ENCODE results near the gene DGKE. TPM values are rescaled to one million over a fixed set of nuclear protein-coding genes. Genes with fewer than 3 reads are reported as not detected.
A peak's percentile ranks its signal among the peaks of the same experiment; 100 is the strongest.

Gene DGKE
- total and polyA plus RNA-seq, 2 of the 13 experiments (the other 11 are each of a cell fraction or from before 2014, with no cell fraction given), result 3.2 to 5.3 TPM

DNA sequence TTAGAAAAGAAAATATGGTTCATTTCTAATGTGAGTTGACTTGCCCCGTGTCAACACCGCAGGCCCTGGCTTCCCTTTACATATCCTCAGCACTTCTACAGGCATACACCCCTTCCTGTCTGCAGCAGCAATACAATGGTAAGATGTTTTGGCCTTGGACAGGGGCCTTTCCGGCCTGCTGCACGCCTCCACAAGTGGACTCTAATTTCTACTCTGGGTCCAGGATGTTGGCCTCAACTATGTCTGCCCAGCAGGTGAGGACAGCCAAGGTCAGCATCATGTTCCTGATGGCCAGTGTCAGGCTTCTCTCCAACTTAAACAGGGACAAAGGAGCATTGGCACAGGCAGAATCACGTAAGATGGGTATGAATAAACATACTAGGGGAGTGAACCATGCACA, 11.2 kb upstream of the DGKE start:
- intact Hi-C loops (cut with micrococcal nuclease; ENCODE audit: unreplicated experiment), result no loop called here
- DNase-seq (ENCODE audit: low spot score) (no peak), FAIRE-seq (no peak), ATAC-seq (peak; percentile 41)
- BruUV-seq (replicated peaks), result no TSS peak
- Histone ChIP-seq H3K4me2 (ENCODE audit: low read depth, low read length) (no peak overlapping the region), H3K27me3 (ENCODE audit: control insufficient read depth in 1 of 2, insufficient read depth in 2 of 2, low read length in 2 of 2) (peaks cover 0 to 6% of the 10 kb centered on the region in 2 experiments; a peak in 2 of 5 replicates), H3K9ac (ENCODE audit: insufficient read depth, low read depth, low read length) (no peak overlapping the region), H3K27ac (ENCODE audit: extremely low read length, insufficient read depth, low read length) (no peak overlapping the region), H3K79me2 (ENCODE audit: insufficient read depth, low read length) (no peaks in the 10 kb centered on the region), H3K9me3 (ENCODE audit: low read length) (no peaks in the 10 kb centered on the region), H4K20me1 (ENCODE audit: insufficient read depth, low read length) (no peaks in the 10 kb centered on the region), H3K4me1 (ENCODE audit: insufficient read depth, low read length) (peaks cover 31% of the 10 kb centered on the region), H3K4me3 (replicated peaks in 1 of 3; ENCODE audit: insufficient read depth in 1 of 3, low read depth in 2 of 3, low read length in 3 of 3) (no peak overlapping the region), H3K36me3 (replicated peaks in 1 of 2; ENCODE audit: control insufficient read depth in 1 of 2, insufficient read depth in 2 of 2, low read length in 2 of 2) (no peaks in the 10 kb centered on the region), H2AFZ (ENCODE audit: low read length) (no peak overlapping the region)
- ChIA-PET CTCF (ENCODE audit: low intra/inter-chr PET ratio, low total read pairs) (no interaction called here), POLR2A (no interaction called here)
- in situ Hi-C loops (cut with HindIII; ENCODE audit: extremely low pct_ligation_motif_present, low pct_unique_long_range_greater_than_20kb), result no loop called here
- 30% methylated on average over 5 of the region's 5 CpGs for WGBS (ENCODE audit: low lambda C conversion rate)
- TF ChIP-seq, protein P1, sequence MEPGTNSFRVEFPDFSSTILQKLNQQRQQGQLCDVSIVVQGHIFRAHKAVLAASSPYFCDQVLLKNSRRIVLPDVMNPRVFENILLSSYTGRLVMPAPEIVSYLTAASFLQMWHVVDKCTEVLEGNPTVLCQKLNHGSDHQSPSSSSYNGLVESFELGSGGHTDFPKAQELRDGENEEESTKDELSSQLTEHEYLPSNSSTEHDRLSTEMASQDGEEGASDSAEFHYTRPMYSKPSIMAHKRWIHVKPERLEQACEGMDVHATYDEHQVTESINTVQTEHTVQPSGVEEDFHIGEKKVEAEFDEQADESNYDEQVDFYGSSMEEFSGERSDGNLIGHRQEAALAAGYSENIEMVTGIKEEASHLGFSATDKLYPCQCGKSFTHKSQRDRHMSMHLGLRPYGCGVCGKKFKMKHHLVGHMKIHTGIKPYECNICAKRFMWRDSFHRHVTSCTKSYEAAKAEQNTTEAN (CRISPR knock-in tag; conservative IDR thresholded peaks at IDR 0.05), result no peak
- TF ChIP-seq ZNF350 (CRISPR knock-in tag; IDR thresholded peaks at IDR 0.05; ENCODE audit: borderline replicate concordance, low read depth), result 0 out of 2 replicates have a peak, but pooled peaks have one; percentile 26
- TF ChIP-seq ZFY (CRISPR knock-in tag; IDR thresholded peaks at IDR 0.05), result peak; percentile 46; the same call in 1 of the 2 replicates
- TF ChIP-seq, protein P2, sequence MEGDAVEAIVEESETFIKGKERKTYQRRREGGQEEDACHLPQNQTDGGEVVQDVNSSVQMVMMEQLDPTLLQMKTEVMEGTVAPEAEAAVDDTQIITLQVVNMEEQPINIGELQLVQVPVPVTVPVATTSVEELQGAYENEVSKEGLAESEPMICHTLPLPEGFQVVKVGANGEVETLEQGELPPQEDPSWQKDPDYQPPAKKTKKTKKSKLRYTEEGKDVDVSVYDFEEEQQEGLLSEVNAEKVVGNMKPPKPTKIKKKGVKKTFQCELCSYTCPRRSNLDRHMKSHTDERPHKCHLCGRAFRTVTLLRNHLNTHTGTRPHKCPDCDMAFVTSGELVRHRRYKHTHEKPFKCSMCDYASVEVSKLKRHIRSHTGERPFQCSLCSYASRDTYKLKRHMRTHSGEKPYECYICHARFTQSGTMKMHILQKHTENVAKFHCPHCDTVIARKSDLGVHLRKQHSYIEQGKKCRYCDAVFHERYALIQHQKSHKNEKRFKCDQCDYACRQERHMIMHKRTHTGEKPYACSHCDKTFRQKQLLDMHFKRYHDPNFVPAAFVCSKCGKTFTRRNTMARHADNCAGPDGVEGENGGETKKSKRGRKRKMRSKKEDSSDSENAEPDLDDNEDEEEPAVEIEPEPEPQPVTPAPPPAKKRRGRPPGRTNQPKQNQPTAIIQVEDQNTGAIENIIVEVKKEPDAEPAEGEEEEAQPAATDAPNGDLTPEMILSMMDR (CRISPR knock-in tag; IDR thresholded peaks at IDR 0.05), result no peak
- TF ChIP-seq ZNF768 (CRISPR knock-in tag; IDR thresholded peaks at IDR 0.05), result no peak
- TF ChIP-seq HES4 (CRISPR knock-in tag; IDR thresholded peaks at IDR 0.05; ENCODE audit: borderline replicate concordance), result no peak
- 0 out of 2 replicates have a peak, but pooled peaks have one; percentile 19 for TF ChIP-seq MIER2 (CRISPR knock-in tag; IDR thresholded peaks at IDR 0.05)
- TF ChIP-seq, protein P3, sequence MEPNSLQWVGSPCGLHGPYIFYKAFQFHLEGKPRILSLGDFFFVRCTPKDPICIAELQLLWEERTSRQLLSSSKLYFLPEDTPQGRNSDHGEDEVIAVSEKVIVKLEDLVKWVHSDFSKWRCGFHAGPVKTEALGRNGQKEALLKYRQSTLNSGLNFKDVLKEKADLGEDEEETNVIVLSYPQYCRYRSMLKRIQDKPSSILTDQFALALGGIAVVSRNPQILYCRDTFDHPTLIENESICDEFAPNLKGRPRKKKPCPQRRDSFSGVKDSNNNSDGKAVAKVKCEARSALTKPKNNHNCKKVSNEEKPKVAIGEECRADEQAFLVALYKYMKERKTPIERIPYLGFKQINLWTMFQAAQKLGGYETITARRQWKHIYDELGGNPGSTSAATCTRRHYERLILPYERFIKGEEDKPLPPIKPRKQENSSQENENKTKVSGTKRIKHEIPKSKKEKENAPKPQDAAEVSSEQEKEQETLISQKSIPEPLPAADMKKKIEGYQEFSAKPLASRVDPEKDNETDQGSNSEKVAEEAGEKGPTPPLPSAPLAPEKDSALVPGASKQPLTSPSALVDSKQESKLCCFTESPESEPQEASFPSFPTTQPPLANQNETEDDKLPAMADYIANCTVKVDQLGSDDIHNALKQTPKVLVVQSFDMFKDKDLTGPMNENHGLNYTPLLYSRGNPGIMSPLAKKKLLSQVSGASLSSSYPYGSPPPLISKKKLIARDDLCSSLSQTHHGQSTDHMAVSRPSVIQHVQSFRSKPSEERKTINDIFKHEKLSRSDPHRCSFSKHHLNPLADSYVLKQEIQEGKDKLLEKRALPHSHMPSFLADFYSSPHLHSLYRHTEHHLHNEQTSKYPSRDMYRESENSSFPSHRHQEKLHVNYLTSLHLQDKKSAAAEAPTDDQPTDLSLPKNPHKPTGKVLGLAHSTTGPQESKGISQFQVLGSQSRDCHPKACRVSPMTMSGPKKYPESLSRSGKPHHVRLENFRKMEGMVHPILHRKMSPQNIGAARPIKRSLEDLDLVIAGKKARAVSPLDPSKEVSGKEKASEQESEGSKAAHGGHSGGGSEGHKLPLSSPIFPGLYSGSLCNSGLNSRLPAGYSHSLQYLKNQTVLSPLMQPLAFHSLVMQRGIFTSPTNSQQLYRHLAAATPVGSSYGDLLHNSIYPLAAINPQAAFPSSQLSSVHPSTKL (CRISPR knock-in tag; IDR thresholded peaks at IDR 0.05), result peak; percentile 48; the same call in 1 of the 2 replicates
- TF ChIP-seq, protein P4, sequence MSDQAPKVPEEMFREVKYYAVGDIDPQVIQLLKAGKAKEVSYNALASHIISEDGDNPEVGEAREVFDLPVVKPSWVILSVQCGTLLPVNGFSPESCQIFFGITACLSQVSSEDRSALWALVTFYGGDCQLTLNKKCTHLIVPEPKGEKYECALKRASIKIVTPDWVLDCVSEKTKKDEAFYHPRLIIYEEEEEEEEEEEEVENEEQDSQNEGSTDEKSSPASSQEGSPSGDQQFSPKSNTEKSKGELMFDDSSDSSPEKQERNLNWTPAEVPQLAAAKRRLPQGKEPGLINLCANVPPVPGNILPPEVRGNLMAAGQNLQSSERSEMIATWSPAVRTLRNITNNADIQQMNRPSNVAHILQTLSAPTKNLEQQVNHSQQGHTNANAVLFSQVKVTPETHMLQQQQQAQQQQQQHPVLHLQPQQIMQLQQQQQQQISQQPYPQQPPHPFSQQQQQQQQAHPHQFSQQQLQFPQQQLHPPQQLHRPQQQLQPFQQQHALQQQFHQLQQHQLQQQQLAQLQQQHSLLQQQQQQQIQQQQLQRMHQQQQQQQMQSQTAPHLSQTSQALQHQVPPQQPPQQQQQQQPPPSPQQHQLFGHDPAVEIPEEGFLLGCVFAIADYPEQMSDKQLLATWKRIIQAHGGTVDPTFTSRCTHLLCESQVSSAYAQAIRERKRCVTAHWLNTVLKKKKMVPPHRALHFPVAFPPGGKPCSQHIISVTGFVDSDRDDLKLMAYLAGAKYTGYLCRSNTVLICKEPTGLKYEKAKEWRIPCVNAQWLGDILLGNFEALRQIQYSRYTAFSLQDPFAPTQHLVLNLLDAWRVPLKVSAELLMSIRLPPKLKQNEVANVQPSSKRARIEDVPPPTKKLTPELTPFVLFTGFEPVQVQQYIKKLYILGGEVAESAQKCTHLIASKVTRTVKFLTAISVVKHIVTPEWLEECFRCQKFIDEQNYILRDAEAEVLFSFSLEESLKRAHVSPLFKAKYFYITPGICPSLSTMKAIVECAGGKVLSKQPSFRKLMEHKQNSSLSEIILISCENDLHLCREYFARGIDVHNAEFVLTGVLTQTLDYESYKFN (CRISPR knock-in tag; conservative IDR thresholded peaks at IDR 0.05), result peak; percentile 32; the same call in 1 of the 2 replicates
- 0 out of 2 replicates have a peak, but pooled peaks have one; percentile 13 for TF ChIP-seq SOX5 (CRISPR knock-in tag; IDR thresholded peaks at IDR 0.05; ENCODE audit: borderline replicate concordance)
- no peak for TF ChIP-seq MBD4 (IDR thresholded peaks at IDR 0.05; ENCODE audit: borderline replicate concordance, low read length)
- no peak for TF ChIP-seq GABPA (IDR thresholded peaks at IDR 0.05; ENCODE audit: low read depth, low read length)
- TF ChIP-seq GABPA (CRISPR knock-in tag; IDR thresholded peaks at IDR 0.05; ENCODE audit: low read depth), result peak; percentile 48; the same call in 1 of the 2 replicates
- TF ChIP-seq MIXL1 (CRISPR knock-in tag; IDR thresholded peaks at IDR 0.05), result peak; percentile 61; the same call in 1 of the 2 replicates

Measured in HepG2 (cell line).